Measurements from ENCODE around the gene SLC25A6.

DNA sequence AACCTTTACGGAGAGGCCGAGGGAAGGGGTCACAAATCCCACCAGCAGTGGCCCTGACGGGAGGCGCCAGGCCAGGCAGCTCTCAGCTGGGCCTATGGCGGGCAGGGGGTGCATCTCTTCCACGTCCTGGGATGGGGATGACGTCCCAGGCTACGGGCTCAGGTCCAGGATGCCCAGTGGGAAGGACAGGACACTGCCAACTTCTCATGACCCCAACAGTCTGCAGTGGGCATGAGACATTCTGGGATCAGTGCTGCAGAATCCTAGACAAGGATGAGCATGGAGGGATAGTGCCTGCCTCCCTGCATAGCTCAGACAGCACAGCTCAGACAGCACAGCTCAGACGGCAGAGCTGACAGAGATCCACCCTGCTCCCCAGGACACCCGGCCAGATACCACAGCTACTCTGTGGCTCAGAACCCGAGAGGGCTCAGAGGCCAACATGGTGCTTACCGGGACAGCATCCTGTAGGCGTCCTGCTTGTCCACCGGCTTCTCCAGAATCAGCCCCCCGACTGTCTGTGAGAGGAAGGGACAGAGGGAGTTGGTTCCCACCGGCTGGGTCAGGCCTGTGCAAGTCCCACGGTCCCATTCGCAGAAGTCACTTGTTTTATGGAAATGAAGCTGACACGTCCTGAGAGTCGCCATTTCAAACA lies 43.5 kb upstream of the SLC25A6 start:
- TF ChIP-seq CTCF (IDR thresholded peaks at IDR 0.05 in 4 of 5, conservative IDR thresholded peaks at IDR 0.05 in 1 of 5) (no peak), POLR2A (IDR thresholded peaks at IDR 0.05) (no peak)
